B cell (primary cell): ENCODE results near the gene FAM114A2.

ENCODE experiments used
- EZH2 ChIP-seq: IDR thresholded peaks from 2 replicates; pipeline ENCODE4 v1.6.1; 2012; ENCODE audit warnings: borderline replicate concordance, low read depth, mild to moderate bottlenecking, moderate library complexity, low read length; ENCODE audit not compliant: insufficient read depth, poor library complexity, severe bottlenecking
- TF ChIP-seq, protein P1 (sequence below): fragments of 200-600 bp; IDR thresholded peaks from one replicate; pipeline ENCODE4 v1.8.0; 2022; ENCODE audit warnings: antibody characterized with exemption, mild to moderate bottlenecking

DNA sequence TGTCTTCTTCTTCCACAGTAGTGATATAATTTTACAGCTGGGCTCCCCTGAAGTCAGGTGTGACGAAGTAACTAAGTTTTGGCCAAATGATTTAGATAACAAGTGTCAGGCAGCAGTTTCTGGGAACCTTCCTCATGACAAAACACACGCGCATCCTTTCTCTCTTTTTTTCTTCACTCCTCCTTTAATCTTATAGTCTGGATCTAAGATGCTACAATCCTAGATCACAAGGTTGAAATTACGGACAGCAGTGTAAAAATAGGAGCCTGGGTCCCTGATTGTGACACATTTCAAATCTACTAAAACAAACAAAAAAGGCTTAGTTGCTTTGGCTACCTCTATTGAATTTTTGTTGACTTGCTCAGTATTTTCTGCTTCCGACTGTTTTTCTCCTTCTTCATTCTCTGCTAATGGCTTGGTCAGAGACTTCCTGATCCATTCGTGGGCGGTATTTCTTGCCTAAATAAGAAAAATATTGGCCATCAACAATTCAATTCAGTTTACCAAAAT, 36.1 kb downstream of the FAM114A2 start:
- TF ChIP-seq EZH2 = no peak
- TF ChIP-seq, protein P1, sequence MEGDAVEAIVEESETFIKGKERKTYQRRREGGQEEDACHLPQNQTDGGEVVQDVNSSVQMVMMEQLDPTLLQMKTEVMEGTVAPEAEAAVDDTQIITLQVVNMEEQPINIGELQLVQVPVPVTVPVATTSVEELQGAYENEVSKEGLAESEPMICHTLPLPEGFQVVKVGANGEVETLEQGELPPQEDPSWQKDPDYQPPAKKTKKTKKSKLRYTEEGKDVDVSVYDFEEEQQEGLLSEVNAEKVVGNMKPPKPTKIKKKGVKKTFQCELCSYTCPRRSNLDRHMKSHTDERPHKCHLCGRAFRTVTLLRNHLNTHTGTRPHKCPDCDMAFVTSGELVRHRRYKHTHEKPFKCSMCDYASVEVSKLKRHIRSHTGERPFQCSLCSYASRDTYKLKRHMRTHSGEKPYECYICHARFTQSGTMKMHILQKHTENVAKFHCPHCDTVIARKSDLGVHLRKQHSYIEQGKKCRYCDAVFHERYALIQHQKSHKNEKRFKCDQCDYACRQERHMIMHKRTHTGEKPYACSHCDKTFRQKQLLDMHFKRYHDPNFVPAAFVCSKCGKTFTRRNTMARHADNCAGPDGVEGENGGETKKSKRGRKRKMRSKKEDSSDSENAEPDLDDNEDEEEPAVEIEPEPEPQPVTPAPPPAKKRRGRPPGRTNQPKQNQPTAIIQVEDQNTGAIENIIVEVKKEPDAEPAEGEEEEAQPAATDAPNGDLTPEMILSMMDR = no peak
